ENCODE data around the gene AK9.

GRCh38 chr6:109513571-109514071, 177.4 kb downstream of the AK9 start:
- TF ChIP-seq FOXM1 (IDR thresholded peaks at IDR 0.05; ENCODE audit: borderline replicate concordance) (no peak), SUZ12 (IDR thresholded peaks at IDR 0.05) (no peak), FOXK2 (IDR thresholded peaks at IDR 0.05) (no peak), HDGF (IDR thresholded peaks at IDR 0.05; ENCODE audit: borderline replicate concordance) (no peak), SP1 (IDR thresholded peaks at IDR 0.05) (no peak)
